ENCODE results near the gene ZNF708. TPM values are rescaled to one million over a fixed set of nuclear protein-coding genes. Genes with fewer than 3 reads are reported as not detected.

The ZNF708 gene
- total and polyA plus RNA-seq, 9 of the 15 experiments (the other 6 are each of a cell fraction or from before 2014, with no cell fraction given), result 2.9 to 11.9 (median 6.7) TPM

DNA sequence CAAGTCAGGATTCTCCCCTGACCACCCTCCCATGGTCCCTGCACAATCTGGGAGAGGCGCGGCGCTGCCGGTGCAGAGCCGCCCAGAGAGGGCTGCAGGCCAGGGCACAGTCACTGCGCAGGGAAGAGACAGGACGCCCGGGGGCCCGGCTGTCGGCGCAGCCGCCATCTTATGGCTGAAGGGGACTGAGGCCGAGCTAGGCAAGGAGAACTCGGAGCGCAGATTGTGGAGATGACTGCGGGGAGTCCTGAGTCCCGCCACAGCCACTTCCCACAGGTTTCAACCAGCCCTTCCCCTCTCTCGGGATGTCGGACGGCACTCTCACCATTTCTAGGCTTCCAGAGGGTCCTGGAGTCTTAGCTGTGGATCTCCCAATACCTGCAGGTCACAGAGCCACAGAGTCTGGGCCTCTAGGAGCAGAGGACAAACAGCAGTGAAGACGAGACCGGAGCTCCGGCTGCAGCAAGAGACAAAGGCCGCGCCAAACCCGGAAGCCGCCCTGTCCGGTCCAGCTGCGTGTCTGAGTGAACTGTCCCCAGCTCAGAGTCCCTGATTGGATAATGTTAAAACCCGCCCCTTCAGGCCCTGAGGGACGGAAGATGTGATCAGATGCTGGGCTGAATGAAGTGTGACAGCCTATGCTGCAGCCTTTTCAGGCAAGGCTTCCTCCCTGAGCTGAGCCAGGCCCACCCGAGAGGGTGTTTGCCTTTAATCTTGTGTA lies at the start of gene ZNF708 (continued):
- no peak for TF ChIP-seq CTCF (IDR thresholded peaks at IDR 0.05 in 2 of 3, conservative IDR thresholded peaks at IDR 0.05 in 1 of 3; ENCODE audit: insufficient read depth in 2 of 3, low read depth in 1 of 3, low read length in 3 of 3)
- TF ChIP-seq CREB1 (IDR thresholded peaks at IDR 0.05), result no peak; the same call in 1 of the 2 replicates
- no peak for TF ChIP-seq CREB1 (CRISPR knock-in tag; IDR thresholded peaks at IDR 0.05)
- TF ChIP-seq ZBTB43 (CRISPR knock-in tag; IDR thresholded peaks at IDR 0.05), result no peak
- peak; percentile 52; the same call in 1 of the 2 replicates for TF ChIP-seq ETV1 (tag; conservative IDR thresholded peaks at IDR 0.05; ENCODE audit: low read depth)
- TF ChIP-seq XRCC5 (IDR thresholded peaks at IDR 0.05; ENCODE audit: low read depth, low read length), result no peak
- TF ChIP-seq, protein P1, sequence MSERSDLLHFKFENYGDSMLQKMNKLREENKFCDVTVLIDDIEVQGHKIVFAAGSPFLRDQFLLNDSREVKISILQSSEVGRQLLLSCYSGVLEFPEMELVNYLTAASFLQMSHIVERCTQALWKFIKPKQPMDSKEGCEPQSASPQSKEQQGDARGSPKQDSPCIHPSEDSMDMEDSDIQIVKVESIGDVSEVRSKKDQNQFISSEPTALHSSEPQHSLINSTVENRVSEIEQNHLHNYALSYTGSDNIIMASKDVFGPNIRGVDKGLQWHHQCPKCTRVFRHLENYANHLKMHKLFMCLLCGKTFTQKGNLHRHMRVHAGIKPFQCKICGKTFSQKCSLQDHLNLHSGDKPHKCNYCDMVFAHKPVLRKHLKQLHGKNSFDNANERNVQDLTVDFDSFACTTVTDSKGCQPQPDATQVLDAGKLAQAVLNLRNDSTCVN (CRISPR knock-in tag; IDR thresholded peaks at IDR 0.05), result no peak
- TF ChIP-seq MYC (IDR thresholded peaks at IDR 0.05; ENCODE audit: low read depth, low read length), result peak; percentile 49; the same call in 1 of the 2 replicates
- 0 out of 2 replicates have a peak, but pooled peaks have one; percentile 29 for TF ChIP-seq MYC (CRISPR knock-in tag; IDR thresholded peaks at IDR 0.05; ENCODE audit: borderline replicate concordance, low read depth)
- TF ChIP-seq MYNN (IDR thresholded peaks at IDR 0.05), result no peak
- TF ChIP-seq MYNN (CRISPR knock-in tag; IDR thresholded peaks at IDR 0.05), result no peak
- TF ChIP-seq RB1 (IDR thresholded peaks at IDR 0.05; ENCODE audit: low read depth), result peak; percentile 27; the same call in 1 of the 2 replicates
- no peak for TF ChIP-seq ZBTB12 (CRISPR knock-in tag; IDR thresholded peaks at IDR 0.05)
- no peak for TF ChIP-seq ZNF311 (CRISPR knock-in tag; IDR thresholded peaks at IDR 0.05)
- TF ChIP-seq ELF1 (tag; IDR thresholded peaks at IDR 0.05), result peak; percentile 94
- no peak for TF ChIP-seq FOXJ3 (CRISPR knock-in tag; IDR thresholded peaks at IDR 0.05)
- no peak for TF ChIP-seq ZNF133 (CRISPR knock-in tag; IDR thresholded peaks at IDR 0.05)
- TF ChIP-seq, protein P2, sequence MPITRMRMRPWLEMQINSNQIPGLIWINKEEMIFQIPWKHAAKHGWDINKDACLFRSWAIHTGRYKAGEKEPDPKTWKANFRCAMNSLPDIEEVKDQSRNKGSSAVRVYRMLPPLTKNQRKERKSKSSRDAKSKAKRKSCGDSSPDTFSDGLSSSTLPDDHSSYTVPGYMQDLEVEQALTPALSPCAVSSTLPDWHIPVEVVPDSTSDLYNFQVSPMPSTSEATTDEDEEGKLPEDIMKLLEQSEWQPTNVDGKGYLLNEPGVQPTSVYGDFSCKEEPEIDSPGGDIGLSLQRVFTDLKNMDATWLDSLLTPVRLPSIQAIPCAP (CRISPR knock-in tag; IDR thresholded peaks at IDR 0.05; ENCODE audit: borderline replicate concordance), result no peak
- TF ChIP-seq, protein P3, sequence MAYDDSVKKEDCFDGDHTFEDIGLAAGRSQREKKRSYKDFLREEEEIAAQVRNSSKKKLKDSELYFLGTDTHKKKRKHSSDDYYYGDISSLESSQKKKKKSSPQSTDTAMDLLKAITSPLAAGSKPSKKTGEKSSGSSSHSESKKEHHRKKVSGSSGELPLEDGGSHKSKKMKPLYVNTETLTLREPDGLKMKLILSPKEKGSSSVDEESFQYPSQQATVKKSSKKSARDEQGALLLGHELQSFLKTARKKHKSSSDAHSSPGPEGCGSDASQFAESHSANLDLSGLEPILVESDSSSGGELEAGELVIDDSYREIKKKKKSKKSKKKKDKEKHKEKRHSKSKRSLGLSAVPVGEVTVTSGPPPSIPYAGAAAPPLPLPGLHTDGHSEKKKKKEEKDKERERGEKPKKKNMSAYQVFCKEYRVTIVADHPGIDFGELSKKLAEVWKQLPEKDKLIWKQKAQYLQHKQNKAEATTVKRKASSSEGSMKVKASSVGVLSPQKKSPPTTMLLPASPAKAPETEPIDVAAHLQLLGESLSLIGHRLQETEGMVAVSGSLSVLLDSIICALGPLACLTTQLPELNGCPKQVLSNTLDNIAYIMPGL (CRISPR knock-in tag; IDR thresholded peaks at IDR 0.05), result no peak
- no peak for TF ChIP-seq RAD51 (IDR thresholded peaks at IDR 0.05; ENCODE audit: borderline replicate concordance, low read depth)

All from K562 (cell line).